A549 (cell line): ENCODE measurements around the gene LY6G6C. TPM values are rescaled to one million over a fixed set of nuclear protein-coding genes. Genes with fewer than 3 reads are reported as not detected.
A peak's percentile ranks its signal among the peaks of the same experiment; 100 is the strongest.

Experiments used
- ATAC-seq, 2 experiments: fragments of 200-7000 bp in 1 of 2; fragments of >200 bp in 1 of 2; cut with Nextera tagmentation in 1 of 2; cut with Tn5 transposase in 1 of 2; 3 replicates each; pipeline versions ENCODE4 v1.8.0 to v1.9.1; 2018 to 2020; ENCODE audit warnings: mild to moderate bottlenecking in 1 of 2, moderate library complexity in 1 of 2
- CTCF ChIA-PET: fragments of 300-600 bp; sonication (Branson Sonifier 250); formaldehyde crosslinking; extraction: SDS; loops from one replicate; lab custom pipeline; 2021; ENCODE audit warnings: antibody characterized with exemption, inconsistent platforms; lab: Yijun Ruan, JAX
- POLR2A ChIA-PET: fragments of 350-600 bp; formaldehyde crosslinking; extraction: SDS; loops from one replicate; lab custom pipeline; 2021; ENCODE audit warnings: antibody characterized with exemption, inconsistent platforms; lab: Yijun Ruan, JAX
- DNase-seq, 2 experiments: peaks; one replicate each; pipeline versions ENCODE4 v3.0.0 to v3.0.0-alpha.2; 2011 to 2016; ENCODE audit warnings: low read depth in 1 of 2, low spot score in 1 of 2
- FAIRE-seq: peaks from 2 replicates; lab custom pipeline; 2011; peaks lifted over from hg19 to GRCh38; lab: Jason Lieb, UNC
- H3K27ac ChIP-seq, 2 experiments: fragments of >200 bp; sonication (Bioruptor Twin); formaldehyde crosslinking; 3 replicates each; pipeline ENCODE4 v1.5.1; 2016 to 2017
- H3K4me1 ChIP-seq: fragments of >200 bp; sonication (Bioruptor Twin); formaldehyde crosslinking; 3 replicates; pipeline ENCODE4 v1.6.1; 2016
- H3K4me2 ChIP-seq: fragments of >200 bp; sonication (Bioruptor Twin); formaldehyde crosslinking; 3 replicates; pipeline ENCODE4 v1.6.1; 2016
- H3K4me3 ChIP-seq: fragments of >200 bp; sonication (Bioruptor Twin); formaldehyde crosslinking; 3 replicates; pipeline ENCODE4 v1.5.1; 2016
- H3K9me3 ChIP-seq: fragments of >200 bp; sonication (Bioruptor Twin); formaldehyde crosslinking; 3 replicates; pipeline ENCODE4 v1.6.1; 2016
- BCL3 ChIP-seq: fragments of >200 bp; sonication (Bioruptor Twin); formaldehyde crosslinking; IDR thresholded peaks from 3 replicates; pipeline ENCODE4 v1.6.1; 2016
- CBX2 ChIP-seq: fragments of 200-600 bp; sonication (generic); IDR thresholded peaks from 2 replicates; pipeline ENCODE4 v1.6.1; 2016; ENCODE audit warnings: low read depth, mild to moderate bottlenecking, borderline replicate concordance
- CEBPB ChIP-seq, 2 experiments: fragments of >200 bp in 1 of 2; sonication (Bioruptor Twin) in 1 of 2; formaldehyde crosslinking in 1 of 2; IDR thresholded peaks; 2 replicates each; pipeline ENCODE4 v1.6.1; 2012 to 2016
- EHF ChIP-seq: fragments of 250-450 bp; sonication (Bioruptor Pico); IDR thresholded peaks from 2 replicates; pipeline ENCODE4 v1.5.0; 2020; ENCODE audit warnings: mild to moderate bottlenecking
- ESRRA ChIP-seq: fragments of 150-350 bp; IDR thresholded peaks from 2 replicates; pipeline ENCODE4 v1.6.1; 2014; ENCODE audit warnings: mild to moderate bottlenecking, low read length, borderline replicate concordance
- FOSB ChIP-seq: fragments of 250-450 bp; sonication (Bioruptor Pico); IDR thresholded peaks from 2 replicates; pipeline ENCODE4 v1.5.0; 2020; ENCODE audit warnings: mild to moderate bottlenecking, moderate library complexity
- FOSL2 ChIP-seq, 2 experiments: fragments of 450-650 bp in 1 of 2; fragments of >200 bp in 1 of 2; sonication (Bioruptor Twin) in 1 of 2; formaldehyde crosslinking; IDR thresholded peaks; 2 replicates each; pipeline versions ENCODE4 v1.5.0 to v1.6.1; 2016 to 2020; ENCODE audit warnings: mild to moderate bottlenecking in 1 of 2, moderate library complexity in 1 of 2
- FOXS1 ChIP-seq: fragments of 250-450 bp; sonication (Bioruptor Pico); IDR thresholded peaks from 2 replicates; pipeline ENCODE4 v1.5.0; 2020; ENCODE audit warnings: mild to moderate bottlenecking, moderate library complexity
- GATA3 ChIP-seq: IDR thresholded peaks from 2 replicates; pipeline ENCODE4 v1.6.1; 2012; ENCODE audit warnings: borderline replicate concordance
- HDAC2 ChIP-seq: fragments of 200-600 bp; sonication (generic); IDR thresholded peaks from 2 replicates; pipeline ENCODE4 v1.6.1; 2016
- HES2 ChIP-seq: fragments of >200 bp; sonication (Bioruptor Twin); formaldehyde crosslinking; IDR thresholded peaks from 2 replicates; pipeline ENCODE4 v1.6.1; 2016
- HEYL ChIP-seq: fragments of 250-450 bp; sonication (Bioruptor Pico); IDR thresholded peaks from 2 replicates; pipeline ENCODE4 v1.8.0; 2021; ENCODE audit warnings: mild to moderate bottlenecking, moderate library complexity
- HOXA7 ChIP-seq: fragments of 250-450 bp; sonication (Bioruptor Pico); IDR thresholded peaks from 2 replicates; pipeline ENCODE4 v1.5.0; 2020; ENCODE audit warnings: mild to moderate bottlenecking, moderate library complexity
- HOXB13 ChIP-seq: fragments of 250-450 bp; sonication (Bioruptor Pico); IDR thresholded peaks from 2 replicates; pipeline ENCODE4 v1.5.0; 2020; ENCODE audit warnings: low read depth, mild to moderate bottlenecking, moderate library complexity
- HOXB5 ChIP-seq: fragments of 250-450 bp; sonication (Bioruptor Pico); IDR thresholded peaks from 2 replicates; pipeline ENCODE4 v1.5.0; 2020; ENCODE audit warnings: mild to moderate bottlenecking, moderate library complexity
- MAFK ChIP-seq: fragments of 450-650 bp; IDR thresholded peaks from 2 replicates; pipeline ENCODE4 v1.6.1; 2014; ENCODE audit not compliant: partially characterized antibody
- MYC ChIP-seq: IDR thresholded peaks from 2 replicates; pipeline ENCODE4 v1.6.1; 2012; ENCODE audit warnings: mild to moderate bottlenecking, inconsistent platforms, low read length, improper control_type of control experiment, borderline replicate concordance
- PHF8 ChIP-seq: fragments of 200-600 bp; sonication (generic); IDR thresholded peaks from 2 replicates; pipeline ENCODE4 v1.6.1; 2016; ENCODE audit warnings: low read depth, mild to moderate bottlenecking, antibody characterized with exemption, moderate library complexity, borderline replicate concordance
- RCOR1 ChIP-seq: fragments of 150-350 bp; IDR thresholded peaks from 2 replicates; pipeline ENCODE4 v1.6.1; 2014; ENCODE audit warnings: antibody characterized with exemption, low read length, low read depth
- SMC3 ChIP-seq: fragments of >200 bp; sonication (Bioruptor Twin); formaldehyde crosslinking; IDR thresholded peaks from 3 replicates; pipeline ENCODE4 v1.6.1; 2018; ENCODE audit warnings: inconsistent platforms
- SREBF2 ChIP-seq: fragments of 450-650 bp; IDR thresholded peaks from 2 replicates; pipeline ENCODE4 v1.6.1; 2014; ENCODE audit warnings: mild to moderate bottlenecking, moderate library complexity
- TFCP2L1 ChIP-seq: fragments of 250-450 bp; sonication (Bioruptor Pico); IDR thresholded peaks from 2 replicates; pipeline ENCODE4 v1.5.0; 2021; ENCODE audit warnings: mild to moderate bottlenecking
- TP53 ChIP-seq: fragments of 250-450 bp; sonication (Bioruptor Pico); IDR thresholded peaks from 2 replicates; pipeline ENCODE4 v1.5.0; 2021; ENCODE audit warnings: mild to moderate bottlenecking, moderate library complexity
- ZNF302 ChIP-seq: fragments of 250-450 bp; sonication (Bioruptor Pico); IDR thresholded peaks from 2 replicates; pipeline ENCODE4 v1.9.0; 2021; ENCODE audit warnings: inconsistent platforms, mild to moderate bottlenecking, moderate library complexity
- WGBS: methylation state at CpG from one replicate; pipeline ENCODE4 v1.1.6; 2017; ENCODE audit errors: missing lambda C conversion rate; 5-methylcytosine and 5-hydroxymethylcytosine counted together
- polyA plus RNA-seq, 4 experiments: library from polyadenylated mRNA; depleted of rRNA in 3 of 4; stranded (reverse); fragments of >200 nt; fragmentation: RNase III in 1 of 4; extraction: RNeasy Plus Mini Kit Qiagen cat#74134 plus additional on column Dnase treatment in 1 of 4; gene quantifications; 2 replicates in 3 of 4; 3 replicates in 1 of 4; pipeline ENCODE4 v1.2.3, GENCODE V29; 2011 to 2017
- TF ChIP-seq, protein P1 (sequence below): fragments of 250-450 bp; sonication (Bioruptor Pico); IDR thresholded peaks from 2 replicates; pipeline ENCODE4 v1.5.0; 2020; ENCODE audit warnings: low read depth, mild to moderate bottlenecking, moderate library complexity

Gene LY6G6C
- polyA plus RNA-seq, 2 of the 4 experiments (the other 2 are of a cell fraction) = 0.08 to 0.21 TPM

GRCh38 chr6:31739639-31740396 is 18.3 kb upstream of the LY6G6C start, which contains the start of gene MSH5 (continued):
- TF ChIP-seq TFCP2L1 (CRISPR knock-in tag) (no peak), HES2 (no peak), SREBF2 (no peak), FOXS1 (CRISPR knock-in tag) (no peak), CEBPB (IDR thresholded peaks at IDR 0.05) (no peak), BCL3 (no peak; the same call in 2 of the 3 replicates)

DNA sequence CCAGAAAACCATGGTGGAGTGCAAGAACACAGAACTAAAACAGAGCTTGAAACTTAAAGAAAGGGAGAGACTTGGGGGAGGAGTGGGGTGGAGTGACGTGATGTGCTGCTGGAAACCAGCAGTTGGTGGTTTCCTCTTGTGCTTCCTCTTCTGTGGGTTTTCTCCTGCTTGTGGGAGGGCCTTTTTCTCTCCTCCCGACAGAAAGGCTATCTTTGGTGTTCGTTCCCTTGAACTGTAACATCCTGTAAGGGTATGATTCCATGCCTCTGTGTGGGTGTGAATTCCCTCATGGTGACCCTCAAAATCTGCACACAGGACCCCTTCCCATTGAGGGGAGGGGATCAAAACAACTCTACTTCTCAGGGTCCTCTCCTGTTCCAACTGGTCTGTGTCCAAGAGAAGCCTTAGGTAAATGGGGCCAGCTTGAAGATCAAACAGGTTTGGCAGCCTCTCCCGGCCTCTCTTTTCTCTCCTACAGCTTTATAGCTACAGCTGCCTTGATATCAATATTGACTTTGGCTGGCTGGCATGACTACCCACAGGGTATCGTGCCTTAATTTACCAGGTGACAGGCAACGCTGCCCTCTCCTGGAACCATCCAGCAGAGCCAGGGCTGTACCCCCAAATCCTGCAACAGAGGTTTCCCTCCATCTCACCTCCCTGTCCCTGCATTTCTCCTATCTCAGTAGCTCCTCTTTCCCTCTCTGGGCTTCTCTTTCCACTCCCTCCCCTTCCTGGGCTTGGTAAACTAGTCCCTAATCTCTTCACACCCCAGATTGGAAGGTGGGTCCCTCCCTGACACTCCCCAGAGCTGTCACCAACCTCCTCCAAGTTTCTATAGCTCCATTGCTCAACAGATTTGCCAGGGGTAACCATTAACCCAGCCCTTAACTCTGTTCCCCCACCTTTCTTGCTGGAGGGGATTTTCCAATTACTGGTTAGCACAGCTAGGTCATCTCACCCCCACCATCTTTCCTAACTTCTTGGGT is 16.7 kb upstream of the LY6G6C start:
- under 1% methylated on average over 6 of the region's 6 CpGs for WGBS
- Histone ChIP-seq H3K4me1 (peaks cover 51% of the 10 kb centered on the region), H3K9me3 (no peaks in the 10 kb centered on the region), H3K4me2 (peak overlapping the region; percentile 99), H3K27ac (peak overlapping the region; percentile 94 to 99), H3K4me3 (peak overlapping the region; percentile 44; the same call in 1 of the 3 replicates)
- DNase-seq = peak; percentile 59 to 81
- peak in 1 of 2 experiments; percentile 5; a peak in 2 of 6 replicates for ATAC-seq
- ChIA-PET CTCF (interaction anchor here (0.6 to 4.5 kb wide), 16 partner anchors 9 to 126 kb away, joined by 3 to 30 read pairs (median 4); partner anchors contain the start of genes DDAH2, MPIG6B and VARS1), POLR2A (interaction anchor here (0.5 to 1.3 kb wide), 4 partner anchors 54 to 97 kb away, joined by 3 to 5 read pairs (median 4); partner anchors contain the start of genes BAG6, HSPA1A and HSPA1L)
- TF ChIP-seq HOXA7 (CRISPR knock-in tag) (no peak), FOSB (CRISPR knock-in tag) (no peak), EHF (peak; percentile 26; the same call in 1 of the 2 replicates), CEBPB (IDR thresholded peaks at IDR 0.05) (peak; percentile 42 to 87; a peak in 3 of 4 replicates), FOSL2 (IDR thresholded peaks at IDR 0.05) (no peak), FOSL2 (CRISPR knock-in tag; IDR thresholded peaks at IDR 0.05) (no peak), GATA3 (0 out of 2 replicates have a peak, but pooled peaks have one; percentile 31)
- FAIRE-seq = no peak

GRCh38 chr6:31737315-31737990 is 15.9 kb upstream of the LY6G6C start:
- Histone ChIP-seq H3K4me2 (peak overlapping the region; percentile 99), H3K27ac (peak overlapping the region; percentile 94 to 99), H3K9me3 (no peaks in the 10 kb centered on the region), H3K4me3 (no peak overlapping the region), H3K4me1 (peaks cover 51% of the 10 kb centered on the region)
- DNase-seq = peak in 1 of 2 experiments; percentile 43
- ChIA-PET POLR2A (interaction anchor here (0.6 to 1.1 kb wide), 3 partner anchors 78 to 85 kb away, joined by 3 to 5 read pairs (median 4); partner anchors contain the start of genes BAG6, HSPA1A and HSPA1L), CTCF (interaction anchor here (0.6 to 4.5 kb wide), 11 partner anchors 8 to 127 kb away, joined by 3 to 30 read pairs (median 5); partner anchors contain the start of genes DDAH2 and MPIG6B)
- FAIRE-seq = no peak
- no peak for ATAC-seq
- 58% methylated on average over 7 of the region's 7 CpGs for WGBS
- TF ChIP-seq EHF (no peak), TP53 (CRISPR knock-in tag) (no peak), CBX2 (no peak), SMC3 (no peak), HDAC2 (no peak), FOXS1 (CRISPR knock-in tag) (no peak), ESRRA (no peak), RCOR1 (no peak), ZNF302 (CRISPR knock-in tag) (no peak), PHF8 (no peak), HEYL (CRISPR knock-in tag) (no peak), HOXB5 (CRISPR knock-in tag) (no peak), HOXB13 (CRISPR knock-in tag) (no peak), MAFK (no peak), MYC (no peak), BCL3 (no peak)
- TF ChIP-seq, protein P1, sequence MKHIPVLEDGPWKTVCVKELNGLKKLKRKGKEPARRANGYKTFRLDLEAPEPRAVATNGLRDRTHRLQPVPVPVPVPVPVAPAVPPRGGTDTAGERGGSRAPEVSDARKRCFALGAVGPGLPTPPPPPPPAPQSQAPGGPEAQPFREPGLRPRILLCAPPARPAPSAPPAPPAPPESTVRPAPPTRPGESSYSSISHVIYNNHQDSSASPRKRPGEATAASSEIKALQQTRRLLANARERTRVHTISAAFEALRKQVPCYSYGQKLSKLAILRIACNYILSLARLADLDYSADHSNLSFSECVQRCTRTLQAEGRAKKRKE (CRISPR knock-in tag) = no peak
